Keratinocyte (primary cell): ENCODE results near the gene CYP46A1. TPM values are rescaled to one million over a fixed set of nuclear protein-coding genes. Genes with fewer than 3 reads are reported as not detected.

Experiments
- DNase-seq: peaks from one replicate; pipeline ENCODE4 v3.0.0-alpha.2; 2011; ENCODE audit warnings: low read depth, missing footprints, low spot score
- FAIRE-seq: peaks from 2 replicates; lab custom pipeline; 2011; peaks lifted over from hg19 to GRCh38; lab: Jason Lieb, UNC
- H2AFZ ChIP-seq: 2 replicates; pipeline ENCODE4 v1.6.0; 2012; ENCODE audit warnings: low read length, control low read depth, inconsistent platforms; ENCODE audit not compliant: control insufficient read depth
- H3K27ac ChIP-seq: 2 replicates; pipeline ENCODE4 v1.5.1; 2011; ENCODE audit warnings: low read length; ENCODE audit not compliant: control insufficient read depth, insufficient read depth
- H3K27me3 ChIP-seq: 3 replicates; pipeline ENCODE4 v1.6.0; 2011; ENCODE audit warnings: low read length; ENCODE audit not compliant: control insufficient read depth, insufficient read depth; ENCODE audit errors: extremely low read depth
- H3K36me3 ChIP-seq, 2 experiments: 2 replicates in 1 of 2; 3 replicates in 1 of 2; pipeline ENCODE4 v1.5.1; 2011; ENCODE audit warnings: low read length in 2 of 2, mild to moderate bottlenecking in 1 of 2; ENCODE audit not compliant: control insufficient read depth in 2 of 2, insufficient read depth in 2 of 2; ENCODE audit errors: extremely low read depth in 1 of 2
- H3K4me1 ChIP-seq: 3 replicates; pipeline ENCODE4 v1.5.1; 2011; ENCODE audit warnings: low read length; ENCODE audit not compliant: control insufficient read depth, insufficient read depth; ENCODE audit errors: extremely low read depth
- H3K4me2 ChIP-seq: 3 replicates; pipeline ENCODE4 v1.6.0; 2011; ENCODE audit warnings: low read depth, low read length; ENCODE audit not compliant: control insufficient read depth, insufficient read depth; ENCODE audit errors: extremely low read depth
- H3K4me3 ChIP-seq, 3 experiments: fragments of 200-600 bp in 1 of 3; sonication (generic) in 1 of 3; 2 replicates in 2 of 3; 3 replicates in 1 of 3; pipeline ENCODE4 v1.5.1; 2011 to 2016; ENCODE audit warnings: low read length in 3 of 3, mild to moderate bottlenecking in 3 of 3, control low read depth in 2 of 3, inconsistent platforms in 1 of 3, low read depth in 1 of 3, mixed read lengths in 1 of 3, mixed run types in 1 of 3, moderate library complexity in 1 of 3; ENCODE audit not compliant: control insufficient read depth in 2 of 3, insufficient read depth in 2 of 3; ENCODE audit errors: extremely low read depth in 1 of 3
- H3K79me2 ChIP-seq: 2 replicates; pipeline ENCODE4 v1.6.0; 2012; ENCODE audit warnings: low read length; ENCODE audit not compliant: control insufficient read depth, insufficient read depth
- H3K9ac ChIP-seq: 3 replicates; pipeline ENCODE4 v1.6.0; 2011; ENCODE audit warnings: low read length; ENCODE audit not compliant: control insufficient read depth, insufficient read depth; ENCODE audit errors: extremely low read depth
- H3K9me1 ChIP-seq: 3 replicates; pipeline ENCODE4 v1.6.0; 2011; ENCODE audit warnings: low read length; ENCODE audit not compliant: control insufficient read depth, insufficient read depth; ENCODE audit errors: extremely low read depth
- H3K9me3 ChIP-seq: 2 replicates; pipeline ENCODE4 v1.5.1; 2012; ENCODE audit warnings: low read depth, low read length; ENCODE audit not compliant: control insufficient read depth
- H4K20me1 ChIP-seq: 3 replicates; pipeline ENCODE4 v1.6.0; 2011; ENCODE audit warnings: low read length; ENCODE audit not compliant: control insufficient read depth, insufficient read depth; ENCODE audit errors: extremely low read depth
- EZH2 ChIP-seq: IDR thresholded peaks from one replicate; pipeline ENCODE4 v1.6.1; 2012; ENCODE audit warnings: inconsistent platforms, mild to moderate bottlenecking, low read length, moderate library complexity
- dilution Hi-C: fragments of 300-500 bp; cut with MboI; formaldehyde crosslinking; loops from one replicate; pipeline ENCODE4 v1.7.0; 2020; ENCODE audit warnings: low sequenced_read_pairs; ENCODE audit not compliant: extremely low pct_ligation_motif_present
- polyA plus RNA-seq, 5 experiments: library from polyadenylated mRNA; depleted of rRNA in 3 of 5; stranded (reverse) in 3 of 5; stranded (forward) in 1 of 5; unstranded in 1 of 5; fragments of >200 nt; gene quantifications; 1 replicate in 1 of 5; 2 replicates in 3 of 5; 3 replicates in 1 of 5; pipeline versions ENCODE4 v1.2.1 to v1.2.3, GENCODE V29; 2011 to 2012; ENCODE audit warnings: missing spikeins in 2 of 5, low read depth in 1 of 5, low replicate concordance in 1 of 5
- TF ChIP-seq, protein P1 (sequence below), 3 experiments: IDR thresholded peaks in 1 of 3; conservative IDR thresholded peaks in 1 of 3; optimal IDR thresholded peaks in 1 of 3; 2 replicates in 2 of 3; 3 replicates in 1 of 3; pipeline versions ENCODE3 to v1.5.1; 2011; ENCODE audit warnings: low read length in 3 of 3, mild to moderate bottlenecking in 3 of 3, moderate library complexity in 2 of 3, control low read depth in 1 of 3, inconsistent platforms in 1 of 3; ENCODE audit not compliant: insufficient read depth in 2 of 3; ENCODE audit errors: extremely low read depth in 1 of 3

The CYP46A1 gene
- polyA plus RNA-seq, 1 donor (not counting 4 experiments of a cell fraction or from before 2014, with no cell fraction given): 0.01 TPM

GRCh38 chr14:99729991-99730875 lies 46.1 kb downstream of the CYP46A1 start:
- FAIRE-seq (no peak), DNase-seq (no peak)
- H3K27me3 ChIP-seq: peaks cover 68% of the 10 kb centered on the region
- H3K36me3 ChIP-seq: no peaks in the 10 kb centered on the region
- peak overlapping the region; percentile 6 for H3K4me2 ChIP-seq
- TF ChIP-seq, protein P1, sequence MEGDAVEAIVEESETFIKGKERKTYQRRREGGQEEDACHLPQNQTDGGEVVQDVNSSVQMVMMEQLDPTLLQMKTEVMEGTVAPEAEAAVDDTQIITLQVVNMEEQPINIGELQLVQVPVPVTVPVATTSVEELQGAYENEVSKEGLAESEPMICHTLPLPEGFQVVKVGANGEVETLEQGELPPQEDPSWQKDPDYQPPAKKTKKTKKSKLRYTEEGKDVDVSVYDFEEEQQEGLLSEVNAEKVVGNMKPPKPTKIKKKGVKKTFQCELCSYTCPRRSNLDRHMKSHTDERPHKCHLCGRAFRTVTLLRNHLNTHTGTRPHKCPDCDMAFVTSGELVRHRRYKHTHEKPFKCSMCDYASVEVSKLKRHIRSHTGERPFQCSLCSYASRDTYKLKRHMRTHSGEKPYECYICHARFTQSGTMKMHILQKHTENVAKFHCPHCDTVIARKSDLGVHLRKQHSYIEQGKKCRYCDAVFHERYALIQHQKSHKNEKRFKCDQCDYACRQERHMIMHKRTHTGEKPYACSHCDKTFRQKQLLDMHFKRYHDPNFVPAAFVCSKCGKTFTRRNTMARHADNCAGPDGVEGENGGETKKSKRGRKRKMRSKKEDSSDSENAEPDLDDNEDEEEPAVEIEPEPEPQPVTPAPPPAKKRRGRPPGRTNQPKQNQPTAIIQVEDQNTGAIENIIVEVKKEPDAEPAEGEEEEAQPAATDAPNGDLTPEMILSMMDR (optimal IDR thresholded peaks at IDR 0.05 in 1 of 3, IDR thresholded peaks at IDR 0.05 in 1 of 3, conservative IDR thresholded peaks at IDR 0.05 in 1 of 3; ENCODE audit: extremely low read depth in 1 of 3, insufficient read depth in 2 of 3, low read length in 3 of 3): peak; percentile 79 to 95 (median 88)
- TF ChIP-seq EZH2: peak; percentile 38
- no peaks in the 10 kb centered on the region for H3K79me2 ChIP-seq
- no peak overlapping the region for H3K27ac ChIP-seq
- peaks cover 3% of the 10 kb centered on the region for H4K20me1 ChIP-seq
- H3K9me3 ChIP-seq: no peaks in the 10 kb centered on the region
- dilution Hi-C loops: no loop called here
- no peaks in the 10 kb centered on the region for H3K9me1 ChIP-seq
- H3K9ac ChIP-seq: no peak overlapping the region
- no peak overlapping the region for H2AFZ ChIP-seq
- no peaks in the 10 kb centered on the region for H3K4me1 ChIP-seq
- no peak overlapping the region for H3K4me3 ChIP-seq

DNA sequence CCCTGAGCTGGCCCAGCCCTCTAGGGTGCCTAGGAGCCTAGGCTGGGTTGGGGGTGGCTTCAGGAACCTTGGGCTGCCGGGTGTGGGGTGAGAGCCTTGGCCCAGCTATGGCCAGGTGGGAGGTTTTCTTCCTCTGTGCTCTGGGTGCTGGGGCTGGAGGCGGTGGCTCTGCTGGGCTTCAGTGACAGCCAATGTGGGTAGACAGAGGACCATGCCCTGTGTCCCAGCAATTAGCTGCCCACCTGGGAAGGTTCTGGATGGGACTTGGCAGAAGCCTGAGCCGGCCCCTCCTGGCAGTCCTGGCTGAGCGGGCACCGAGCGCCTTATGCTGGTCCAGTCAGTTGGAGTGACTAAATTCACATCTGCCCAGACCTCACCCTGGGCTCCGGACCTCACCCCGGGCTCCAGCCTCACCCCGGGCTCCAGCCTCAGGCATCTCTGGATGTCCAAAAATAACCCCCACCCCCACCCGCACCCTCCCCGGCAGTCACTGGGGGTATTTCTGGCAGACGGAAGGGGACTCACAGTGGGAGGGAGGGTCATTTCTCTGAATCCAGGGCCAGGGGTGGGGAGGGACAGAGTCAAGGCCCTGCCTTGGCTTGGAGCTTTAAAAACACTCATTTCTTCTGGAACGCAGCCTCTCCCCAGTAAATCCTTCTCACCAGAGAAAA lies 46.9 kb downstream of the CYP46A1 start:
- Histone ChIP-seq H3K36me3 (no peaks in the 10 kb centered on the region), H2AFZ (no peak overlapping the region), H3K4me3 (no peak overlapping the region), H3K27me3 (peaks cover 68% of the 10 kb centered on the region), H3K4me1 (no peaks in the 10 kb centered on the region), H3K9me3 (no peaks in the 10 kb centered on the region), H3K9me1 (no peaks in the 10 kb centered on the region), H4K20me1 (no peaks in the 10 kb centered on the region), H3K27ac (no peak overlapping the region), H3K79me2 (no peaks in the 10 kb centered on the region), H3K4me2 (no peak overlapping the region), H3K9ac (no peak overlapping the region)
- TF ChIP-seq EZH2: no peak
- TF ChIP-seq, protein P1 (optimal IDR thresholded peaks at IDR 0.05 in 1 of 3, IDR thresholded peaks at IDR 0.05 in 1 of 3, conservative IDR thresholded peaks at IDR 0.05 in 1 of 3; ENCODE audit: extremely low read depth in 1 of 3, insufficient read depth in 2 of 3, low read length in 3 of 3): no peak
- DNase-seq (no peak), FAIRE-seq (no peak)
- dilution Hi-C loops: no loop called here
